Cardiac muscle cell (in vitro differentiated cells and primary cell): ENCODE data around the gene GUCA2B. TPM values are rescaled to one million over a fixed set of nuclear protein-coding genes. Genes with fewer than 3 reads are reported as not detected.

ENCODE experiments used
- DNase-seq, 2 donors: peaks; one replicate each; pipeline versions ENCODE4 v3.0.0 to v3.0.0-alpha.2; 2010 to 2017; ENCODE audit warnings: low read depth in 1 of 2, low spot score in 1 of 2
- H3K27ac ChIP-seq: fragments of 200-600 bp; sonication (generic); 2 replicates; pipeline ENCODE4 v1.5.1; 2016
- H3K27me3 ChIP-seq: fragments of 200-600 bp; sonication (generic); 2 replicates; pipeline ENCODE4 v1.6.0; 2016; ENCODE audit warnings: control low read depth
- H3K36me3 ChIP-seq: fragments of 200-600 bp; sonication (generic); 2 replicates; pipeline ENCODE4 v1.5.1; 2016; ENCODE audit warnings: control low read depth
- H3K4me1 ChIP-seq: fragments of 200-600 bp; sonication (generic); 2 replicates; pipeline ENCODE4 v1.8.1; 2017; ENCODE audit warnings: low read depth, mild to moderate bottlenecking, mixed run types
- H3K4me3 ChIP-seq: fragments of 200-600 bp; sonication (generic); 2 replicates; pipeline ENCODE4 v1.5.1; 2016; ENCODE audit warnings: mild to moderate bottlenecking
- H3K9me3 ChIP-seq: fragments of 200-600 bp; sonication (generic); 2 replicates; pipeline ENCODE4 v1.5.1; 2017; ENCODE audit warnings: low read depth, mild to moderate bottlenecking, control low read depth
- polyA plus RNA-seq: library from polyadenylated mRNA; unstranded; fragments of >200 nt; fragmentation: Nextera tagmentation; extraction: Ambion mirVana; gene quantifications from 2 replicates; pipeline ENCODE4 v1.2.1, GENCODE V29; 2016
- total RNA-seq: library from RNA; depleted of rRNA; stranded (reverse); fragments of >200 nt; gene quantifications from 2 replicates; pipeline ENCODE4 v1.2.3, GENCODE V29; 2016
- TF ChIP-seq, protein P1 (sequence below): IDR thresholded peaks from 2 replicates; pipeline ENCODE4 v1.5.1; 2012; ENCODE audit warnings: low read depth, mild to moderate bottlenecking, low read length

GUCA2B gene
- total and polyA plus RNA-seq, 2 experiments from 2014 or later, result not detected

- Histone ChIP-seq H3K27ac (no peak overlapping the region), H3K9me3 (no peaks in the 10 kb centered on the region), H3K4me1 (peaks cover 10% of the 10 kb centered on the region), H3K4me3 (no peak overlapping the region), H3K36me3 (no peaks in the 10 kb centered on the region), H3K27me3 (no peaks in the 10 kb centered on the region)
- TF ChIP-seq, protein P1, sequence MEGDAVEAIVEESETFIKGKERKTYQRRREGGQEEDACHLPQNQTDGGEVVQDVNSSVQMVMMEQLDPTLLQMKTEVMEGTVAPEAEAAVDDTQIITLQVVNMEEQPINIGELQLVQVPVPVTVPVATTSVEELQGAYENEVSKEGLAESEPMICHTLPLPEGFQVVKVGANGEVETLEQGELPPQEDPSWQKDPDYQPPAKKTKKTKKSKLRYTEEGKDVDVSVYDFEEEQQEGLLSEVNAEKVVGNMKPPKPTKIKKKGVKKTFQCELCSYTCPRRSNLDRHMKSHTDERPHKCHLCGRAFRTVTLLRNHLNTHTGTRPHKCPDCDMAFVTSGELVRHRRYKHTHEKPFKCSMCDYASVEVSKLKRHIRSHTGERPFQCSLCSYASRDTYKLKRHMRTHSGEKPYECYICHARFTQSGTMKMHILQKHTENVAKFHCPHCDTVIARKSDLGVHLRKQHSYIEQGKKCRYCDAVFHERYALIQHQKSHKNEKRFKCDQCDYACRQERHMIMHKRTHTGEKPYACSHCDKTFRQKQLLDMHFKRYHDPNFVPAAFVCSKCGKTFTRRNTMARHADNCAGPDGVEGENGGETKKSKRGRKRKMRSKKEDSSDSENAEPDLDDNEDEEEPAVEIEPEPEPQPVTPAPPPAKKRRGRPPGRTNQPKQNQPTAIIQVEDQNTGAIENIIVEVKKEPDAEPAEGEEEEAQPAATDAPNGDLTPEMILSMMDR, result no peak
- no peak for DNase-seq
Observed at GRCh38 chr1:42168391-42168670, 15.1 kb downstream of the GUCA2B start.

DNA sequence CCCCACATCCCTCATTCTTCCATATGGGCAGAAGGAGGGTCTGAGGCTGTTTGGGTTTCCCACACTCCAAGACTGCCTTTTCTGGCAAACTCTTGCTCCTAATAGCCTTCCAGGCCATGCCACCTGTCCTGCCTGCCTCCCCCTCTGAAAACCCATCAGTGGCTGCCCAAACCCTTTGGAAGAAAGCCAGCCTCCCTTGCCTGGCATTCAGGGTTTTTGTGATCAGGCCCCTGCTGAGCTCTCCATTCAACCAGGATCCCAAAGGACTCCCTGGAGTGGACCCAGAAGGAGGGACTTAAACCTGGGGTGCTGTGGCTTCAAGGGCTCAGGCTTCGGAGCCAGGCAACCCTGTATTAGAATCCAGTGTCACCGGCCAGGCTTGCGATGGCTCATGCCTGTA lies 15.6 kb downstream of the GUCA2B start:
- H3K36me3 ChIP-seq, result no peaks in the 10 kb centered on the region

GRCh38 chr1:42170779-42171621 lies 17.8 kb downstream of the GUCA2B start:
- TF ChIP-seq, protein P1, result no peak
- H3K27me3 ChIP-seq, result no peaks in the 10 kb centered on the region
- DNase-seq, result no peak
- H3K4me1 ChIP-seq, result peaks cover 10% of the 10 kb centered on the region
- no peaks in the 10 kb centered on the region for H3K9me3 ChIP-seq
- H3K4me3 ChIP-seq, result no peak overlapping the region
- no peaks in the 10 kb centered on the region for H3K36me3 ChIP-seq
- no peak overlapping the region for H3K27ac ChIP-seq

More for the DNA sequence above, 15.6 kb downstream of the GUCA2B start:
- Histone ChIP-seq H3K27ac (no peak overlapping the region), H3K9me3 (no peaks in the 10 kb centered on the region), H3K4me3 (no peak overlapping the region), H3K4me1 (peaks cover 10% of the 10 kb centered on the region), H3K27me3 (no peaks in the 10 kb centered on the region)
- DNase-seq, result no peak
- TF ChIP-seq, protein P1, result no peak

- Histone ChIP-seq H3K4me3 (no peak overlapping the region), H3K36me3 (no peaks in the 10 kb centered on the region), H3K27ac (peak overlapping the region; percentile 65), H3K9me3 (no peaks in the 10 kb centered on the region), H3K27me3 (no peaks in the 10 kb centered on the region), H3K4me1 (peaks cover 10% of the 10 kb centered on the region)
- no peak for DNase-seq
- TF ChIP-seq, protein P1, result no peak
Observed at GRCh38 chr1:42171679-42172266, 18.6 kb downstream of the GUCA2B start.

- no peaks in the 10 kb centered on the region for H3K36me3 ChIP-seq
- DNase-seq, result peak in 1 of 2 donors; percentile 26
- H3K27ac ChIP-seq, result peak overlapping the region; percentile 65
- H3K9me3 ChIP-seq, result no peaks in the 10 kb centered on the region
- no peak overlapping the region for H3K4me3 ChIP-seq
- TF ChIP-seq, protein P1, result no peak
- no peaks in the 10 kb centered on the region for H3K27me3 ChIP-seq
- H3K4me1 ChIP-seq, result peaks cover 10% of the 10 kb centered on the region
Observed at GRCh38 chr1:42172381-42173133, 19.3 kb downstream of the GUCA2B start.
